GM12865 (cell line): ENCODE data around the gene UBR7.

Experiments used
- DNase-seq: peaks from one replicate; pipeline ENCODE4 v3.0.0; 2010; ENCODE audit warnings: low read depth
- H3K4me3 ChIP-seq: 2 replicates; pipeline ENCODE4 v1.5.1; 2011; ENCODE audit warnings: mild to moderate bottlenecking, low read depth, low read length, control low read depth
- CTCF ChIP-seq: IDR thresholded peaks from 2 replicates; pipeline ENCODE4 v1.5.1; 2011; ENCODE audit warnings: low read length, control low read depth, low read depth, inconsistent platforms; ENCODE audit not compliant: insufficient read depth; ENCODE audit errors: missing control alignments

Gene UBR7

GRCh38 chr14:93267149-93267711, 60.2 kb downstream of the UBR7 start:
- no peak for DNase-seq
- H3K4me3 ChIP-seq: no peak overlapping the region
- no peak for TF ChIP-seq CTCF

- no peak for DNase-seq
- no peak for TF ChIP-seq CTCF
- H3K4me3 ChIP-seq: no peak overlapping the region
Observed at GRCh38 chr14:93268406-93268805, 61.4 kb downstream of the UBR7 start.

- no peak for DNase-seq
- TF ChIP-seq CTCF: no peak
- no peak overlapping the region for H3K4me3 ChIP-seq
Observed at GRCh38 chr14:93269341-93270068, 62.4 kb downstream of the UBR7 start.

GRCh38 chr14:93271111-93271510, 64.1 kb downstream of the UBR7 start:
- no peak for TF ChIP-seq CTCF
- H3K4me3 ChIP-seq: no peak overlapping the region
- DNase-seq: no peak

- no peak for TF ChIP-seq CTCF
- DNase-seq: no peak
Observed at GRCh38 chr14:93274055-93274806, 67.2 kb downstream of the UBR7 start.

GRCh38 chr14:93276031-93276716, 69.1 kb downstream of the UBR7 start:
- TF ChIP-seq CTCF: no peak
- DNase-seq: no peak
- H3K4me3 ChIP-seq: no peak overlapping the region

More at GRCh38 chr14:93274055-93274806, 67.2 kb downstream of the UBR7 start:
- H3K4me3 ChIP-seq: no peak overlapping the region
